NCI-H2107 treated with DMSO at 0.1 percent for 48 hours (cell line): ENCODE measurements around the gene SOAT2.

Experiments used
- DNase-seq: peaks from one replicate; lab custom pipeline; 2025; ENCODE audit not compliant: unreplicated experiment; lab: John Stamatoyannopoulos, UW

SOAT2 gene

DNA sequence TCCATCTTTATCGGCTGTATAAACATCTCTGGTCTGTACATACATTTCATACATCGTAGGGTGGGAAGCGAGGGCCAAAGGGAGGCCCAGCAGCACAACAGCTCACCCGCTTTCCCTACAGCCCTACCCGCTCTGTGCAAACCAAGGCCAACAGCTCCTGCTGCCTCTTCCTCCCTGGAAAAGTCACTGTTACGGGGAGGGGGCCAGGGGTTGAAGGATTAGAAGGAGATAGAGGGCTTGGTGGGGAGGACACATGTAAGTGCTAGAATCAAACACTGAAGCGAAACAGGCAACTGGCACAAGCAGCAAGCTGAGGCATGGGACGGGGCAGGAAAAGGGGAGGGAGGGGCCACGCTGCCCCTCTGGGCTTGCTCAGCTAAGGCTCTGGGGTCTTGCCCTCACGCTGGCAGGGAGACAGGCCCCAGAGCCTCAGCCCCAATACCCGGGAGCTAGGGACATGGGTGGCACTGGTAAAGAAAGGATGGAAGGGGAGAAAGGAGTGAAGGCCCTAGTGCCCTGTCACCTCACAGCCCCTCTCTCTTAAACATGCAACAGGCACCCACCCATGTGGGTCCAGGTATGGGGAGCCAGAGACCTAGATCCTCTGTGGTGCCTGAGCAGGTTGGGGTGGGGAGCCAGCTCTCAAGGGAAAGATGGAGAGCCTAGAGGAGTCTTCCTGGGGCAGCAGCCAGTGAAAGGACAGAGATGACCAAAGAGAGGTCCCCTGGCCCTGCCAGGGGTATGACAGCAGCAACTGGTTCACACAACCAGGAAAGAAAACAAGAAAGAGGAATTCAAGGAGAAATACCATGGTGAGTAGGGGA is 38.5 kb upstream of the SOAT2 start:
- DNase-seq: no peak

DNA sequence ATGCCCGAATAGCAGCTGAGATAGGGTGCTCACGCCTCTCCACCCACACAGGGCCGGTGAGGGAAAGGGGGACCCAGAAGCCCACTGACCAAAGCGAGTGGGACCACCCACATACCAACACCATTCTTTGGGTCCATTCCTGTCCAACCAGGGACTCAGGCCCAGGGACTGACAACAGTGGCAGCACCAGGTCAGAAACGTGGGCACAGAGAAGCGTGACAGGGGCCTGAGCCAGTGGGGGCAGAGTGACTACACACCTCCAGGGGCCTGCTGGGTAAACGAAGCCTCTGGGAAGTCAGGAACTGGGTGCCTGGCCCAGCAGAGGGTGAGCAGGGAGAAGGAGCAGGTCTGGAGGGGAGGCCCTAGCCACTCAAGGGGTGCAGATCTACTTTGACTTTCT is 37.8 kb upstream of the SOAT2 start:
- no peak for DNase-seq

DNA sequence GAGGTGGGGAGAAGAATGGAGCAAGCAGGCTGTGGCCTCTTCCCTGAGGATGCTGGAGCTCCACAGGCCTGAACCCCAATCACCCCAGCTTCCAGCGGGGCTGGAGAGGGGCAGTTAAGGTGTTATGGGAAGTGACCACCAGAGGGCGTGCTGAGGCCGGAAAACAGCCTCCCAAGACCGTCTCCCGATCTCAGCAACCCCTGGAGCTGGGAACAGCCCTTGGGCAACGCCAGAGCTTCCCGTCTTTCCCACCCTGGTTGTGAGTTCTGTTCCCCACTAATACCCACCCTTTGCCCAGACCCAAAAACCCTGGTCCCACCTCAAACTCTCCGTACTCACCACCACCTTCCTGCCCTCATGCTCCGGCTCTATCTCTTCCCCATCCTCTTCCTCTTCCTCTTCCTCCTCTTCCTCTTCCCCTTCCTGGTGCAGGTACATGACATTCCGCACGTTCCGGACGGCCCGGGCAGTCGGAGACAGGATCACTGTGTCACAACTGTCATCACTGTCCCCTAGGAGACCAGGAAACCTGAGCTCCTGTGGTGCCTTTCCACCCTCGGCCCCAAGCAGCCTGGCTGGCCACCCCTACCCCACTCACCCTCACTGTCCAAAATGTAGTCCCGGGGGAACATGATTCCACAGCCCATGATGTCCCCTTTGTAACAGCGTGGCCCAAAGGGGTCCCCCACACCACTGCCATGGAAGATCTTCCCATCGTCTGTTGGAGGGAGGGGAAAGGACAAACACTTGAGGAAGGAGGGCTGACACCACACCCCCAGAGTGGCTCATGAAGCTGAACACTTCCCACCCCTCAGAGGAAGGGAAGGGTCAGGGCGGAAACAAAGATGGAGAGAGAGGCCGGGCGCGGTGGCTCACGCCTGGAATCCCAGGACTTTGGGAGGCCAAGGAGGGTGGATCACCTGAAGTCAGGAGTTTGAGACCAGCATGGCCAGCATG is 37.0 kb upstream of the SOAT2 start:
- DNase-seq: peak; percentile 50

- DNase-seq: no peak
Observed at GRCh38 chr12:53067074-53067992, 36.0 kb upstream of the SOAT2 start.

- DNase-seq: no peak
Observed at GRCh38 chr12:53067993-53068770, 35.1 kb upstream of the SOAT2 start.

GRCh38 chr12:53068811-53069585 is 34.3 kb upstream of the SOAT2 start:
- no peak for DNase-seq

DNA sequence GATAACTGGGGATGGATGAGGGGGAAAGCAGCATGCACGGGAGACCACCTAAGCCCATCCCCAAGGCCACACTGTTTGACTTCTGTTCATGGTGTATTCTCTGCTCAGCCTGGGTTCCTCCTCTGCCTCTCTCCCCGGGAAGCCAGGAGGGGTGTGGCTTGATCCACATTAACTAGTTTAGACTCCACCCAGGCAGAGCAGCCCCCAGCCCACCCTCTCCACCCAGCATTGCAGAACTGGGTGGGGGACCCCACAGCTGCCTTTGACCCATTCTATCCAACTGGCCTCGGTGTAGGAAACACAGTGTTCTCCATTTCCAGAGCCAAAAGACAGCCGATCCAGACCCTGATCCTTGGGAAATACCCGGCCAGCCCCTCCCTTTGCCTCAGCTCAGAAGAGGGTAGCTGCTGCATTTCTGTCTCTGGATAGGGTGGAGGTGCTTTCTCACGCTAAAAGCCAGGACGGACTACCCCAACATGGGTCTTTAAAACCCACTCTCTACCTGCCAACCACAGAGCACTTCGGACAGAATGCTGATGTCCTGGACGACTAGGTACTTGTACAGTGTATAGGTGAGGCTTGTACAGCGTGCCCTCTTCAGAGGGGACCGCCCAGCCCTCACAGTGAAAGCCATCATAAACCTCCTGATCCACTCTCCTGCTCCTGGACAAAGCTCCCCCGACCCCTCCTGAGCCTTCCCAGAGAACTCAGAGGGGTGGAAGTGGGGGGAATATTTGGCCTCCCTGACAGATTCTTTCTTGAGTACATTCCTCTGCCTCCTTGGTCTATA is 33.5 kb upstream of the SOAT2 start:
- DNase-seq: no peak

- no peak for DNase-seq
Observed at GRCh38 chr12:53070877-53071492, 32.3 kb upstream of the SOAT2 start.

DNA sequence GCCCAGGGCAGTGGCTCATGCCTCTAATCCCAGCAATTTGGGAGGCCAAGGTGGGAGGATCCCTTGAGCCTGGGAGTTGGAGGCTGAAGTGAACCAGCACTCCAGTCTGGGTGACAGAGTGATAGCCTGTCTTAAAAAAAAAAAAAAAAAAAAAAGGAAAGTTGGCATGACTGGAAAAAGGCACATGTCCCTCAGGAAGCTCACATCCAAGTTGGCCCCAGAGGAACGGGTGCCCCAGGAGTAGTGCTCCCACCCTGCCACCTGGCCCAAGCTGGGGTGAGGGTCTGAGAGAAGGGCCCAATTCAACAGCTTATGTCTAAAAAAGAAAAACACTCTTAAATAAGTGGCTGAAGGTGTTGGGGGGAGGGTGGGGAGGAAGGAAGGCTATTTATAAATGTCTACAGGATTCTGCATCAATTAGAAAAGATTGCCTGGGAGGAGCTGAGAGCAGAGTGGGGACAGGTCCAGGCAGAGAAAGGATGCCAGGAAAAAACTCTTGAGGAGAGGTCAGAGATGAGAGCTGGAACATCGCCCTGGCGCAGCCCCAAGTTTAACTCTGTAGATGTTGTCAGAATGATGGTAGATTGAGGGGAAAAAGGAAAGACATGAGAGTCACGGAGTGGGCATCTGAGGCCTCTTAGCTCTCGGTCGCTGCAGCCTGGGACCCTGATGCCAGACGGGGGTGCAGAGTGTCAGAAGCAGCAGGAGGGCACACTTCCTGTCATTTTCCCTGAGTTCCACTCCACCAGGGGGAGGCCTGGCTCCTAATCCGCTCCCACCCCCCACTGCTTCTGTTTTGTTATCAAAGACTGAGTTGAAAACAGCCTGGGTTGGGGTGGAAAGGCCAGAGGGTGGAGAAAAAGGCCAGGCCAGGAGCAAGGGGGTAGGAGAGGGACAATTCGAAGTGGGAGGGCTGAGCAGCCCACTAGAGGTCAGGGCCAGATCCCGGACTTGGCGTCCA is 31.4 kb upstream of the SOAT2 start:
- no peak for DNase-seq

DNA sequence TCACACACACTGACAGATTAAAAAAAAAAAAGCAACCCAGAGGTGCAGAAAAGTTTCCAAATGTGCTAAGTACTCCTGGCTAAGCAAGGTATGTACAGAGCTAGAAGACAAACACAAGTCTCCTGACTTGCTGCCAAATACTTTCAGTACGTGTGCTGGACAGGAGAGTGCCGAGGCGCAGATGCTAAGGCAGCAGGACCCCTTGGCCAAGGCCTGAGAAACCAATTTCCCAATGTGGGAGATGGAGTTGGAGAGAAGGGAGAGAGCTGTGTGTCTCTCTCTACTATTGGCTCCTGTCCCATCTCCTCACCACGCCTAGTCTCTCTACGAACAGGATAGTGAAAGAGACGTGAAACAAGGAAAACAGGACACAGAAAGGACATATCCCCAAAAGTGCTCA is 29.4 kb upstream of the SOAT2 start:
- no peak for DNase-seq

GRCh38 chr12:53074283-53074998 is 28.8 kb upstream of the SOAT2 start:
- no peak for DNase-seq

GRCh38 chr12:53074999-53075370 is 28.3 kb upstream of the SOAT2 start:
- DNase-seq: no peak

DNA sequence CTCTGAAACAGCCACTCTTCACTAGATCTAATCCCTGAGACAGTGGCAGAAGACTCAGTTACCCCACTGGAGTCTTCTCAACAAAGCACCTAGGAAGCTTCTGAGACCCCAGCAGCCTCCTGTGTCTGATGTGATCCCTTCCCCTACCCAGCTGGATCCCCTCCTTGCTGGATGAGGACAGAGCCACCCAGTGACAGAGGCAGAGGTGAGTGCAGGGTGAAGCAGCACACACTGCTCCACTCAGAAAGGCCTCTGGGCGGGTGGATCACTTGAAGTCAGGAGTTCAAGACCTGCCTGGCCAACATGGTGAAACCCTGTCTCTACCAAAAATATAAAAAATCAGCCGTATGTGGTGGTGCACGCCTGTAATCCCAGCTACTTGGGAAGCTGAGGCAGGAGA is 26.8 kb upstream of the SOAT2 start:
- DNase-seq: no peak

- no peak for DNase-seq
Observed at GRCh38 chr12:53077030-53077429, 26.3 kb upstream of the SOAT2 start.

GRCh38 chr12:53078425-53079225 is 24.7 kb upstream of the SOAT2 start:
- DNase-seq: peak; percentile 39
